Prostate gland (tissue), 2 donors: Measurements from ENCODE around the gene ALG12. TPM values are rescaled to one million over a fixed set of nuclear protein-coding genes. Genes with fewer than 3 reads are reported as not detected.

Experiments
- DNase-seq: peaks from one replicate; pipeline ENCODE4 v3.0.0-alpha.2; 2019; ENCODE audit warnings: low spot score
- H3K27ac ChIP-seq, 2 donors: fragments of 200-600 bp; sonication (generic); 2 replicates each; pipeline ENCODE4 v1.5.1; 2017 to 2019
- H3K27me3 ChIP-seq: fragments of 200-600 bp; sonication (generic); replicated peaks from 2 replicates; pipeline ENCODE4 v1.5.1; 2019; ENCODE audit not compliant: insufficient read depth
- H3K36me3 ChIP-seq, 2 donors: fragments of 200-600 bp; sonication (generic); 1 replicate in 1 of 2; 2 replicates in 1 of 2; pipeline versions ENCODE4 v1.5.1 to v1.8.1; 2017 to 2019
- H3K4me1 ChIP-seq: fragments of 200-600 bp; sonication (generic); replicated peaks from 2 replicates; pipeline ENCODE4 v1.5.1; 2019
- H3K4me3 ChIP-seq, 2 donors: fragments of 200-600 bp; sonication (generic); 2 replicates each; pipeline ENCODE4 v1.5.1; 2017 to 2019
- H3K9me3 ChIP-seq: fragments of 200-600 bp; sonication (generic); 2 replicates; pipeline ENCODE4 v1.5.1; 2017
- CTCF ChIP-seq, 4 experiments: fragments of 200-600 bp in 2 of 4; fragments of 450-650 bp in 2 of 4; sonication (generic) in 2 of 4; IDR thresholded peaks; 1 replicate in 3 of 4; 2 replicates in 1 of 4; pipeline ENCODE4 v1.5.1; 2016 to 2019; ENCODE audit warnings: antibody characterized with exemption in 4 of 4, mild to moderate bottlenecking in 2 of 4, moderate library complexity in 2 of 4
- POLR2A ChIP-seq: fragments of 450-650 bp; IDR thresholded peaks from one replicate; pipeline ENCODE4 v1.6.1; 2016; ENCODE audit warnings: antibody characterized with exemption, mild to moderate bottlenecking
- POLR2AphosphoS5 ChIP-seq: sonication (generic); formaldehyde crosslinking; IDR thresholded peaks from one replicate; pipeline ENCODE4 v1.6.1; 2017; ENCODE audit warnings: antibody characterized with exemption
- WGBS: methylation state at CpG from one replicate; pipeline ENCODE4 v1.1.5; 2018; 5-methylcytosine and 5-hydroxymethylcytosine counted together
- intact Hi-C: fragments of 100-400 bp; cut with DNase I; formaldehyde crosslinking; loops from one replicate; pipeline ENCODE4 v1.14.2; 2022
- total RNA-seq, 2 donors: library from RNA; depleted of rRNA; stranded (reverse); fragments of >200 nt; gene quantifications; one replicate each; pipeline ENCODE4 v1.1.0, GENCODE V29; 2016

ALG12 gene
- total RNA-seq, 2 donors from 2014 or later = 26.1 to 33.6 TPM

GRCh38 chr22:49909476-49910205, 8.6 kb downstream of the ALG12 start:
- Histone ChIP-seq H3K36me3 (no peaks in the 10 kb centered on the region), H3K27me3 (no peaks in the 10 kb centered on the region), H3K27ac (no peak overlapping the region), H3K9me3 (no peaks in the 10 kb centered on the region), H3K4me3 (no peak overlapping the region), H3K4me1 (no peaks in the 10 kb centered on the region)
- intact Hi-C loops = no loop called here
- no peak for DNase-seq
- TF ChIP-seq CTCF (IDR thresholded peaks at IDR 0.05) (no peak), POLR2AphosphoS5 (no peak), POLR2A (no peak)
- WGBS = 92% methylated on average over 23 of the region's 23 CpGs

GRCh38 chr22:49907807-49908206, 10.4 kb downstream of the ALG12 start:
- 93% methylated on average over 19 of the region's 19 CpGs for WGBS
- intact Hi-C loops = no loop called here
- Histone ChIP-seq H3K4me1 (no peaks in the 10 kb centered on the region), H3K36me3 (peaks cover 0 to 10% of the 10 kb centered on the region in 2 donors), H3K9me3 (no peaks in the 10 kb centered on the region), H3K4me3 (no peak overlapping the region), H3K27ac (no peak overlapping the region), H3K27me3 (no peaks in the 10 kb centered on the region)
- TF ChIP-seq POLR2A = no peak
- TF ChIP-seq POLR2AphosphoS5 = no peak
- TF ChIP-seq CTCF (IDR thresholded peaks at IDR 0.05) = no peak
- DNase-seq = no peak

- H3K27me3 ChIP-seq = no peaks in the 10 kb centered on the region
- TF ChIP-seq POLR2A (no peak), CTCF (IDR thresholded peaks at IDR 0.05) (no peak), POLR2AphosphoS5 (no peak)
- no peak overlapping the region for H3K27ac ChIP-seq
- intact Hi-C loops = no loop called here
- H3K4me1 ChIP-seq = no peaks in the 10 kb centered on the region
- peaks cover 0 to 10% of the 10 kb centered on the region in 2 donors for H3K36me3 ChIP-seq
- 94% methylated on average over 14 of the region's 14 CpGs for WGBS
- H3K9me3 ChIP-seq = no peaks in the 10 kb centered on the region
- DNase-seq = no peak
- H3K4me3 ChIP-seq = no peak overlapping the region
These were observed 11.4 kb downstream of the ALG12 start for GRCh38 chr22:49906799-49907290.

- no peaks in the 10 kb centered on the region for H3K4me1 ChIP-seq
- intact Hi-C loops = no loop called here
- H3K27me3 ChIP-seq = no peaks in the 10 kb centered on the region
- TF ChIP-seq POLR2AphosphoS5 (no peak), CTCF (IDR thresholded peaks at IDR 0.05) (no peak), POLR2A (no peak)
- 96% methylated on average over 28 of the region's 28 CpGs for WGBS
- H3K36me3 ChIP-seq = peaks cover 0 to 10% of the 10 kb centered on the region in 2 donors
- no peak overlapping the region for H3K4me3 ChIP-seq
- H3K27ac ChIP-seq = no peak overlapping the region
- DNase-seq = no peak
- no peaks in the 10 kb centered on the region for H3K9me3 ChIP-seq
These were observed 12.0 kb downstream of the ALG12 start for GRCh38 chr22:49906071-49906798.
